D721Med (cell line): Measurements from ENCODE around the gene SOX3.

Source experiments
- DNase-seq: peaks from one replicate; pipeline ENCODE4 v3.0.0; 2011; ENCODE audit warnings: low spot score; ENCODE audit not compliant: insufficient read length
- FAIRE-seq: peaks from 2 replicates; lab custom pipeline; 2011; peaks lifted over from hg19 to GRCh38; lab: Jason Lieb, UNC
- CTCF ChIP-seq: IDR thresholded peaks from 2 replicates; pipeline ENCODE4 v1.5.1; 2012; ENCODE audit warnings: mild to moderate bottlenecking, control low read depth; ENCODE audit not compliant: insufficient read depth; ENCODE audit errors: missing control alignments

The SOX3 gene

GRCh38 chrX:140514554-140514953 is 9.7 kb upstream of the SOX3 start:
- TF ChIP-seq CTCF = no peak
- DNase-seq (no peak), FAIRE-seq (no peak)

- FAIRE-seq = no peak
- DNase-seq = no peak
- no peak for TF ChIP-seq CTCF
Observed at GRCh38 chrX:140510895-140511295, 6.0 kb upstream of the SOX3 start.

- no peak for DNase-seq
- TF ChIP-seq CTCF = no peak
- no peak for FAIRE-seq
Observed at GRCh38 chrX:140510306-140510676, 5.4 kb upstream of the SOX3 start.

- FAIRE-seq = no peak
- no peak for TF ChIP-seq CTCF
Observed at GRCh38 chrX:140509468-140510305, 4.8 kb upstream of the SOX3 start.

GRCh38 chrX:140508958-140509357 is 4.1 kb upstream of the SOX3 start:
- TF ChIP-seq CTCF = no peak
- no peak for DNase-seq
- FAIRE-seq = no peak

More at GRCh38 chrX:140509468-140510305, 4.8 kb upstream of the SOX3 start:
- DNase-seq = no peak

- no peak for FAIRE-seq
- no peak for TF ChIP-seq CTCF
- no peak for DNase-seq
Observed at GRCh38 chrX:140507982-140508305, 3.1 kb upstream of the SOX3 start.

- no peak for TF ChIP-seq CTCF
- no peak for FAIRE-seq
- no peak for DNase-seq
Observed at GRCh38 chrX:140507223-140507981, 2.5 kb upstream of the SOX3 start.
